Smooth muscle cell (in vitro differentiated cells): ENCODE data around the gene COA7. TPM values are rescaled to one million over a fixed set of nuclear protein-coding genes. Genes with fewer than 3 reads are reported as not detected.
"Not testable (repeated sequence)": the region's sequence is repeated elsewhere in the genome, so short reads cannot be mapped to it uniquely, and the experiment has no call there.

Experiments used
- DNase-seq: peaks from one replicate; lab custom pipeline; 2025; ENCODE audit not compliant: unreplicated experiment; lab: John Stamatoyannopoulos, UW
- H2AFZ ChIP-seq: fragments of 200-600 bp; sonication (generic); 2 replicates; pipeline ENCODE4 v1.6.0; 2016; ENCODE audit warnings: antibody characterized with exemption, low read depth, mild to moderate bottlenecking
- H3F3A ChIP-seq: fragments of 200-600 bp; sonication (generic); 2 replicates; pipeline ENCODE4 v1.6.0; 2017; ENCODE audit warnings: antibody characterized with exemption, low read depth
- H3K27ac ChIP-seq: fragments of 200-600 bp; sonication (generic); 2 replicates; pipeline ENCODE4 v1.5.1; 2016; ENCODE audit warnings: low read depth, mild to moderate bottlenecking
- H3K27me3 ChIP-seq: fragments of 200-600 bp; sonication (generic); 2 replicates; pipeline ENCODE4 v1.6.1; 2016; ENCODE audit warnings: low read depth, mild to moderate bottlenecking
- H3K36me3 ChIP-seq: fragments of 200-600 bp; sonication (generic); 2 replicates; pipeline ENCODE4 v1.5.1; 2016; ENCODE audit warnings: low read depth
- H3K4me1 ChIP-seq: fragments of 200-600 bp; sonication (generic); 2 replicates; pipeline ENCODE4 v1.5.1; 2016; ENCODE audit warnings: low read depth
- H3K4me2 ChIP-seq: fragments of 200-600 bp; sonication (generic); 2 replicates; pipeline ENCODE4 v1.6.0; 2016; ENCODE audit warnings: mild to moderate bottlenecking
- H3K4me3 ChIP-seq: fragments of 200-600 bp; sonication (generic); 2 replicates; pipeline ENCODE4 v1.5.1; 2016; ENCODE audit warnings: mild to moderate bottlenecking
- H3K79me2 ChIP-seq: fragments of 200-600 bp; sonication (generic); 2 replicates; pipeline ENCODE4 v1.6.0; 2016; ENCODE audit warnings: low read depth, mild to moderate bottlenecking
- H3K9ac ChIP-seq: fragments of 200-600 bp; sonication (generic); 2 replicates; pipeline ENCODE4 v1.6.0; 2016; ENCODE audit warnings: low read depth
- H3K9me3 ChIP-seq: fragments of 200-600 bp; sonication (generic); replicated peaks from 2 replicates; pipeline ENCODE4 v1.5.1; 2016; ENCODE audit warnings: low read depth
- H4K20me1 ChIP-seq: fragments of 200-600 bp; sonication (generic); 2 replicates; pipeline ENCODE4 v1.6.0; 2016; ENCODE audit warnings: low read depth
- CTCF ChIP-seq: fragments of 200-600 bp; sonication (generic); IDR thresholded peaks from 2 replicates; pipeline ENCODE4 v1.5.1; 2017; ENCODE audit warnings: borderline replicate concordance, mild to moderate bottlenecking, antibody characterized with exemption; ENCODE audit not compliant: insufficient read depth, poor library complexity, severe bottlenecking
- WGBS: methylation state at CpG from one replicate; pipeline ENCODE4 v1.1.7; 2016; ENCODE audit warnings: low lambda C conversion rate; 5-methylcytosine and 5-hydroxymethylcytosine counted together
- polyA plus RNA-seq: library from polyadenylated mRNA; unstranded; fragments of >200 nt; fragmentation: Nextera tagmentation; extraction: Ambion mirVana; gene quantifications from 2 replicates; pipeline ENCODE4 v1.2.1, GENCODE V29; 2016
- total RNA-seq: library from RNA; depleted of rRNA; stranded (reverse); fragments of >200 nt; gene quantifications from 2 replicates; pipeline ENCODE4 v1.2.3, GENCODE V29; 2014

Gene COA7
- total and polyA plus RNA-seq, 2 experiments from 2014 or later, result 4.4 to 7.3 TPM

- Histone ChIP-seq H3K27me3 (no peaks in the 10 kb centered on the region), H3K27ac (peak within 1 kb of the TSS; percentile 39), H3F3A (no peaks in the 10 kb centered on the region), H3K9ac (peak within 1 kb of the TSS; percentile 85), H3K4me1 (peaks cover 13% of the 10 kb centered on the region), H2AFZ (peak within 1 kb of the TSS; percentile 98), H3K79me2 (peaks cover 49% of the 10 kb centered on the region), H3K9me3 (no peaks in the 10 kb centered on the region), H3K4me3 (peak within 1 kb of the TSS; percentile 84), H3K4me2 (peak within 1 kb of the TSS; percentile 98), H3K36me3 (no peaks in the 10 kb centered on the region), H4K20me1 (peaks cover 43% of the 10 kb centered on the region)
- peak; percentile 88 for DNase-seq
- WGBS, result under 1% methylated on average over 47 of the region's 59 CpGs
- no peak for TF ChIP-seq CTCF
Observed at GRCh38 chr1:52726265-52727113, 28.3 kb upstream of the COA7 start, which contains the start of gene ZYG11B. Gene ZYG11B, plus strand, starts transcription at chr1:52726453. Its CDS starts 201 bp downstream, at chr1:52726654.

- Histone ChIP-seq H4K20me1 (peaks cover 37% of the 10 kb centered on the region), H3K9ac (peak overlapping the region; percentile 42), H3K36me3 (no peaks in the 10 kb centered on the region), H3K4me1 (peaks cover 13% of the 10 kb centered on the region), H3K27me3 (no peaks in the 10 kb centered on the region), H3F3A (no peaks in the 10 kb centered on the region), H3K27ac (no peak overlapping the region), H3K4me3 (peak overlapping the region; percentile 84), H3K9me3 (no peaks in the 10 kb centered on the region), H3K4me2 (peak overlapping the region; percentile 98), H2AFZ (peak overlapping the region; percentile 98), H3K79me2 (peaks cover 43% of the 10 kb centered on the region)
- 29% methylated on average over 6 of the region's 6 CpGs for WGBS
- TF ChIP-seq CTCF, result no peak
- no peak for DNase-seq
Observed at GRCh38 chr1:52725903-52726264, 27.7 kb upstream of the COA7 start.

GRCh38 chr1:52723260-52723659 is 25.1 kb upstream of the COA7 start:
- Histone ChIP-seq H4K20me1 (peaks cover 11% of the 10 kb centered on the region), H3K27me3 (no peaks in the 10 kb centered on the region), H3K27ac (no peak overlapping the region), H3K36me3 (no peaks in the 10 kb centered on the region), H3K4me2 (no peak overlapping the region), H3F3A (no peaks in the 10 kb centered on the region), H3K4me3 (no peak overlapping the region), H3K79me2 (peaks cover 17% of the 10 kb centered on the region), H3K4me1 (peaks cover 13% of the 10 kb centered on the region), H2AFZ (no peak overlapping the region), H3K9ac (no peak overlapping the region), H3K9me3 (no peaks in the 10 kb centered on the region)
- TF ChIP-seq CTCF, result no peak
- DNase-seq, result no peak
- 92% methylated on average over 4 of the region's 4 CpGs for WGBS

GRCh38 chr1:52715296-52715695 is 17.1 kb upstream of the COA7 start:
- not testable (repeated sequence) for H2AFZ ChIP-seq, DNase-seq, H3K27me3 ChIP-seq, H3K4me2 ChIP-seq, H3F3A ChIP-seq, H4K20me1 ChIP-seq, H3K9me3 ChIP-seq, H3K4me3 ChIP-seq, H3K4me1 ChIP-seq, H3K27ac ChIP-seq, H3K79me2 ChIP-seq, H3K36me3 ChIP-seq, H3K9ac ChIP-seq
- 94% methylated on average over 6 of the region's 6 CpGs for WGBS
